ENCODE data around the gene VPS26B.
A peak's percentile ranks its signal among the peaks of the same experiment; 100 is the strongest.

VPS26B gene

GRCh38 chr11:134207538-134208239 lies 16.8 kb upstream of the VPS26B start:
- no peak overlapping the region for H3K27ac ChIP-seq (ENCODE audit: low read depth, low read length)
- no peaks in the 10 kb centered on the region for H3K4me1 ChIP-seq (ENCODE audit: insufficient read depth, low read length)
- peaks cover 15% of the 10 kb centered on the region for H3K36me3 ChIP-seq (ENCODE audit: insufficient read depth, low read length)
- no peaks in the 10 kb centered on the region for H3K9me3 ChIP-seq (ENCODE audit: low read length)
- no peak overlapping the region for H3K9ac ChIP-seq (ENCODE audit: low read length)
- no peak overlapping the region for H3K4me3 ChIP-seq (ENCODE audit: low read depth in 1 of 2, low read length in 2 of 2)
- no peaks in the 10 kb centered on the region for H3K27me3 ChIP-seq (ENCODE audit: control insufficient read depth in 1 of 2, insufficient read depth in 2 of 2, low read length in 2 of 2)

GRCh38 chr11:134215836-134216235 lies 8.6 kb upstream of the VPS26B start:
- Histone ChIP-seq H3K4me1 (ENCODE audit: insufficient read depth, low read length) (no peaks in the 10 kb centered on the region), H3K36me3 (ENCODE audit: insufficient read depth, low read length) (peaks cover 13% of the 10 kb centered on the region), H3K27me3 (ENCODE audit: control insufficient read depth in 1 of 2, insufficient read depth in 2 of 2, low read length in 2 of 2) (no peaks in the 10 kb centered on the region), H3K27ac (ENCODE audit: low read depth, low read length) (no peak overlapping the region), H3K4me3 (ENCODE audit: low read depth in 1 of 2, low read length in 2 of 2) (no peak overlapping the region), H3K9ac (ENCODE audit: low read length) (no peak overlapping the region), H3K9me3 (ENCODE audit: low read length) (no peaks in the 10 kb centered on the region)

GRCh38 chr11:134216816-134217215 lies 7.7 kb upstream of the VPS26B start:
- Histone ChIP-seq H3K4me1 (ENCODE audit: insufficient read depth, low read length) (no peaks in the 10 kb centered on the region), H3K27ac (ENCODE audit: low read depth, low read length) (no peak overlapping the region), H3K9me3 (ENCODE audit: low read length) (no peaks in the 10 kb centered on the region), H3K36me3 (ENCODE audit: insufficient read depth, low read length) (peaks cover 13% of the 10 kb centered on the region), H3K27me3 (ENCODE audit: control insufficient read depth in 1 of 2, insufficient read depth in 2 of 2, low read length in 2 of 2) (no peaks in the 10 kb centered on the region), H3K9ac (ENCODE audit: low read length) (no peak overlapping the region), H3K4me3 (ENCODE audit: low read depth in 1 of 2, low read length in 2 of 2) (no peak overlapping the region)

GRCh38 chr11:134223121-134223520 lies 1.4 kb upstream of the VPS26B start:
- Histone ChIP-seq H3K27ac (ENCODE audit: low read depth, low read length) (no peak overlapping the region), H3K27me3 (ENCODE audit: control insufficient read depth in 1 of 2, insufficient read depth in 2 of 2, low read length in 2 of 2) (no peaks in the 10 kb centered on the region), H3K4me3 (ENCODE audit: low read depth in 1 of 2, low read length in 2 of 2) (peak overlapping the region; percentile 86 to 97), H3K36me3 (ENCODE audit: insufficient read depth, low read length) (peaks cover 6% of the 10 kb centered on the region), H3K4me1 (ENCODE audit: insufficient read depth, low read length) (peaks cover 29% of the 10 kb centered on the region), H3K9ac (ENCODE audit: low read length) (no peak overlapping the region), H3K9me3 (ENCODE audit: low read length) (no peaks in the 10 kb centered on the region)

DNA sequence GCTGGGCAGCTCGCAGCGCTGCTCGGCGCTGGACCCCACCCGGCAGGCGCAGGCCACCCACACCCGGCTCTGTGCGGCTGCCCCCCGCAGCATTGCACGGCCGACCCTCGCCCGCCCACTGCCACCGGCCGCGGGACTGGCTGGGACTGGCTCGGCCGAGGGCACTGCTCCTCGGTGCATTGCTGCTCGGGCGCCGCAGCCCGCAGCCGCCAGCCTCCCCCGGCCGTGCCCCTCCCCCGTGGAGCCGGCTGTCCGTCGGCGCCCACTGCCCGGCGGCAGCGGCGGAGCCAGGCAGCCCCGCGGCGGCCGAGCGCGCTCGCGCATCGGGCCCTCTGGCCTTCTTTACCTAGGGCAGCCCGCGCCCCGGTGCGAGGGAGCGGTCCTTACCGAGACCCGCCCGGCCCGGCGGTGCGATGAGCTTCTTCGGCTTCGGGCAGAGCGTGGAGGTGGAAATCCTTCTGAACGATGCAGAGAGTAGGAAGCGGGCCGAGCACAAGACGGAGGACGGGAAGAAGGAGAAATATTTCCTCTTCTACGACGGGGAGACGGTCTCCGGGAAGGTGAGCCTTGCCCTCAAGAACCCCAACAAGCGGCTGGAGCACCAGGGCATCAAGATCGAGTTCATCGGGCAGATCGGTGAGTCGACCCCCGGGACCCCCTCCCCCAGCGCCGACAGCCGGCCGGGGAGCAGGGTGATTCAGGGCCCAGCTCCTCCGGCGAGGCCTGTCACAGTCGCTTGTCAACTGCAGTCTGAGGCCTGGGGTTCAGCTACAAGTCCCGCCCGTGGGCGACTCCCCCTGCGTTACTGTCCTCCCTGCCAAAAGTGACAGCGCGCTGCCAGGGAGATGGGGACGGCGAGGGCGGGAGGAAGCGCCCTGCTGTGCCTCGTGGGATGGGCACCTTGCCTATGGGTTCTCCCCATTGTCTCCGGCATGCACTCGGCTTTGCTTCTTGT lies 516 bp downstream of the VPS26B start:
- peak overlapping the region; percentile 86 to 97 for H3K4me3 ChIP-seq (ENCODE audit: low read depth in 1 of 2, low read length in 2 of 2)
- H3K27ac ChIP-seq (ENCODE audit: low read depth, low read length), result peak overlapping the region; percentile 90
- no peaks in the 10 kb centered on the region for H3K27me3 ChIP-seq (ENCODE audit: control insufficient read depth in 1 of 2, insufficient read depth in 2 of 2, low read length in 2 of 2)
- H3K36me3 ChIP-seq (ENCODE audit: insufficient read depth, low read length), result no peaks in the 10 kb centered on the region
- H3K9ac ChIP-seq (ENCODE audit: low read length), result peak overlapping the region; percentile 54
- H3K9me3 ChIP-seq (ENCODE audit: low read length), result no peaks in the 10 kb centered on the region
- H3K4me1 ChIP-seq (ENCODE audit: insufficient read depth, low read length), result peaks cover 35% of the 10 kb centered on the region

GRCh38 chr11:134226806-134227325 lies 2.4 kb downstream of the VPS26B start:
- Histone ChIP-seq H3K4me3 (ENCODE audit: low read depth in 1 of 2, low read length in 2 of 2) (no peak overlapping the region), H3K9ac (ENCODE audit: low read length) (no peak overlapping the region), H3K4me1 (ENCODE audit: insufficient read depth, low read length) (peaks cover 35% of the 10 kb centered on the region)

DNA sequence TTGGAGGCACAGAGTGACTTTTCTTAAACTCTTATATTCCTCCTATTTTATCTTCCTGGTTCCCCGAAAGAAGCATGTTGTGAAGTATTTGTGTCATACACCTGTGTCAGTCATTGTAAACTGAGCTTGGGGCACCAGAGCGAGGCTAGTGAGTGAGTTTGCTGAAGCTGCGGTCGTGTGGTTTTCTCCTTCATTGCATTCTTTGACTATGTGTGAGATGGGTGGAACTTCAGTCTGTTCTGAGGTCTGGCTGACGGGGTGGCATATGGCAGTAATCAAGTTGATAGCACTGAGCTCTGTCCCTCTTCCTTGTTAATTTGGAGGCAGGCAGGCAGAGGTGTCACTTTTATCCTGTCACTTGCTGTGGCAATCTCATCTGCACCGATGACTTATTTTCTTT lies 4.2 kb downstream of the VPS26B start:
- H3K27me3 ChIP-seq (ENCODE audit: control insufficient read depth in 1 of 2, insufficient read depth in 2 of 2, low read length in 2 of 2), result no peaks in the 10 kb centered on the region
- H3K27ac ChIP-seq (ENCODE audit: low read depth, low read length), result no peak overlapping the region
- no peaks in the 10 kb centered on the region for H3K36me3 ChIP-seq (ENCODE audit: insufficient read depth, low read length)
- H3K9me3 ChIP-seq (ENCODE audit: low read length), result no peaks in the 10 kb centered on the region
- H3K9ac ChIP-seq (ENCODE audit: low read length), result no peak overlapping the region
- H3K4me1 ChIP-seq (ENCODE audit: insufficient read depth, low read length), result peaks cover 28% of the 10 kb centered on the region
- no peak overlapping the region for H3K4me3 ChIP-seq (ENCODE audit: low read depth in 1 of 2, low read length in 2 of 2)

More at GRCh38 chr11:134226806-134227325, 2.4 kb downstream of the VPS26B start:
- no peaks in the 10 kb centered on the region for H3K36me3 ChIP-seq (ENCODE audit: insufficient read depth, low read length)
- no peaks in the 10 kb centered on the region for H3K27me3 ChIP-seq (ENCODE audit: control insufficient read depth in 1 of 2, insufficient read depth in 2 of 2, low read length in 2 of 2)
- no peaks in the 10 kb centered on the region for H3K9me3 ChIP-seq (ENCODE audit: low read length)
- no peak overlapping the region for H3K27ac ChIP-seq (ENCODE audit: low read depth, low read length)

DNA sequence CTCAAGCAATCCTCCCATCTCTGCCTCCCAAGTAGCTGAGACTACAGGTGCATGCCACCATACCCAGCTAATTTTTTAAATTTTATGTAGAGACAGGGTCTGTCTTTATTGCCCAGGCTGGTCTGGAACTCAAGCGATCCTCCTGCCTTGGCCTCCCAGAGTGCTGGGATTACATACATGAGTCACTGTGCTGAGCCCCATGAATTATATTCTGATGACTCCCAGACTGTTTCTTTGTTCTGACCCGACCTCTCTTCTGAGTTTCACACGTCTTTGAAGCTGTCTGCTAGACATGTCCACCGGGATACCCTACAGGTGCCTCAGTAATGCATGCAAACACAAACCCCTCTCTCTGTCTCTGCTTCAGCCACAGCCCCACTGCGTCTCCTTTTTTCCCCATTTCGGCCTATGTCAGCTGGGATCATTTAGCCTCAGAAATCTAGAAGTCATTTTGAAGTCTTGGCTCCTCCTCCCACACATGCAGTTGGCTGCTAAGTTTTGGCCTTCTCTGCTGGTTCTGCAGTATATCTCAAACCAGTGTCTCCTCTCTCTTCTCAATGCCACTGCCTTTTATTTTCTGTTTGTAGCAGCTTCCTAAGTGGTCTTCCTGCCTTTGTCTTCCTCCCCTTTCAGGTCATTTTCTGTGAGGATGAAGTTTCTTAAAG lies 4.8 kb downstream of the VPS26B start:
- no peak overlapping the region for H3K27ac ChIP-seq (ENCODE audit: low read depth, low read length)
- H3K27me3 ChIP-seq (ENCODE audit: control insufficient read depth in 1 of 2, insufficient read depth in 2 of 2, low read length in 2 of 2), result no peaks in the 10 kb centered on the region
- peaks cover 28% of the 10 kb centered on the region for H3K4me1 ChIP-seq (ENCODE audit: insufficient read depth, low read length)
- no peaks in the 10 kb centered on the region for H3K9me3 ChIP-seq (ENCODE audit: low read length)
- no peak overlapping the region for H3K9ac ChIP-seq (ENCODE audit: low read length)
- H3K36me3 ChIP-seq (ENCODE audit: insufficient read depth, low read length), result no peaks in the 10 kb centered on the region
- H3K4me3 ChIP-seq (ENCODE audit: low read depth in 1 of 2, low read length in 2 of 2), result no peak overlapping the region

GRCh38 chr11:134230339-134230738 lies 5.9 kb downstream of the VPS26B start:
- Histone ChIP-seq H3K9ac (ENCODE audit: low read length) (no peak overlapping the region), H3K27ac (ENCODE audit: low read depth, low read length) (no peak overlapping the region), H3K36me3 (ENCODE audit: insufficient read depth, low read length) (peaks cover 5% of the 10 kb centered on the region), H3K27me3 (ENCODE audit: control insufficient read depth in 1 of 2, insufficient read depth in 2 of 2, low read length in 2 of 2) (no peaks in the 10 kb centered on the region), H3K4me3 (ENCODE audit: low read depth in 1 of 2, low read length in 2 of 2) (no peak overlapping the region), H3K9me3 (ENCODE audit: low read length) (no peaks in the 10 kb centered on the region), H3K4me1 (ENCODE audit: insufficient read depth, low read length) (peaks cover 28% of the 10 kb centered on the region)

DNA sequence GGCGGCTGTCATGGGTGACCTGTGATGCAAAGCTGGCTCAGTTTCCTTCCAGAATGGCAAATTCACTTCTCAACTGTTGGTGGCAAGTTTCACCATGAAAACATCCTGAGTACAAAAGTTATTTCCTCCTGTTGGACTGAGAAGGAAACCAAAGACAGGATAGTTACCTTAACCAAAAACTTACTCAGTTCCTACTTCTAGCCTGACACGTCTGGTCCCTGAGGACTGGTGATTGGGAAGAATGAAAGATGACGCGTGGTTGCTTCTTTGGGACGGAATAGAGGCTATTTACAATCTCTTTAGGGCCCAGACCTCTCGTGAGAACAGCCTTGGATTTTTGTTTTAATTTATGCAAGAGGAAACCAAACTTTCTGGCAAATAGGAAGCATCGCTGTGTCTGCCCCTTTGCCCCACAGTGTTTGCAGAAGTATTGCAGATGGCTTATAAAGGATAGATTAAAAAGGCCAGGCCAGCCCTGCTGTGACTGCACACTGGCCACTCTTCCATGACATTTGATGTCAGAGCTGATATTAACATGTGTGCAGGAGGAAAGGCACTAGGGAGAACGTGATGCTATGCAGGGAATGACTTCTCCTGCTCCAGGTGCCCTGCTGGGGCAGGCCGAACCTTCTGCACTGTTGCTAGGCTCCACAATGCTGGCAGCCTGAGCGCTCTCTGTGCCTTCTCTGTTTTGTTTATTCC lies 7.6 kb downstream of the VPS26B start:
- no peak overlapping the region for H3K4me3 ChIP-seq (ENCODE audit: low read depth in 1 of 2, low read length in 2 of 2)
- no peaks in the 10 kb centered on the region for H3K27me3 ChIP-seq (ENCODE audit: control insufficient read depth in 1 of 2, insufficient read depth in 2 of 2, low read length in 2 of 2)
- peaks cover 10% of the 10 kb centered on the region for H3K36me3 ChIP-seq (ENCODE audit: insufficient read depth, low read length)
- peaks cover 11% of the 10 kb centered on the region for H3K4me1 ChIP-seq (ENCODE audit: insufficient read depth, low read length)
- H3K9ac ChIP-seq (ENCODE audit: low read length), result no peak overlapping the region
- no peak overlapping the region for H3K27ac ChIP-seq (ENCODE audit: low read depth, low read length)
- no peaks in the 10 kb centered on the region for H3K9me3 ChIP-seq (ENCODE audit: low read length)
